GM18873 (cell line): ENCODE data around the gene SWT1.
"Not testable (repeated sequence)": the region's sequence is repeated elsewhere in the genome, so short reads cannot be mapped to it uniquely, and the experiment has no call there.

ENCODE experiments used
- ATAC-seq: cut with Tn5 transposase; IDR thresholded peaks from one replicate; pipeline ENCODE4 v1.9.1; 2021; ENCODE audit warnings: mild to moderate bottlenecking, moderate library complexity, moderate number of reproducible peaks; ENCODE audit not compliant: unreplicated experiment, low FRiP score

SWT1 gene

DNA sequence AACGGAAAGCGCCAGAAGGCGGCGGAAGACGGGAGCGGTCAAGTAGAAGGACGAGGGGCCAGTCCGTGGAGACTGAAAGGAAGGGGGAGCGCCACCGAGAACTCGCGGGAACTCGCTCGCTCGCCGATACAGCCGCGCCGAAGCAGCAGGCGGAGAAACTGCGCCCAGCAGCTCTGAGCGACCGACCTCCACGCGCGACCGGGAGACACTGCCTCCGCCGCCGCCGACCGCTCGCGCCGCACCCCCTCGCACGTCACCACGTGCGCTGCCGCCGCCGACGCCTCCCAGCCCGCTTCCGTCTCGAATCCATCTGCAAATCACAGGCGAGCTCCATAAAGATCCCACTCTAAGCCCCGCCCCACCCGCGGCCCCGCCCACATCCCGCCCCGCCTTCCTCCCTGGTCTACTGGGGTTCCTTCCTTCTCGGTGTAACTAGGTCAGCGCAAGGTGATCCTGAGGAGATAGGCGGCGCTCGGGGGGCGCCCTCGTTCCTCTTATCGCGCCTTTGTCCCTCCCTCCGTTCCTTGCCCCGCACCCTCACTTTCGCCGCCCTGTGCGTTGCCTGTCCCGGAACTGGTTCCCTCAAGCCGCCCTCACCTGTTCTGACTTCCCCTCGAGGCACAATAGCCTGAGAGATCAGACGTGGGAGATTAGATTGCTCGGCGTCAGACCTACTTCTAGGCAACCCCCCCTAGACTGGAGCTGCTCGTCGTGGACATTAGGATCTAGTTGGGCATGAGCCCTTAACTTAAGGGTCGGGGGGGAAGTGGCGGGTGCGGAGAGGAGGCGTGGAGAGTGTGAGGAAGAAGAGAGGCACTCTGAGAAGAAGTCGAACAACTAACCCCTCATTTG is 160.3 kb downstream of the SWT1 start, which contains the start of gene IVNS1ABP:
IVNS1ABP (minus strand) TSS at position 210 of the 852 bp plus-strand sequence. CDS start 7,750 bp downstream, outside the sequence.
- ATAC-seq = peak; percentile 63

GRCh38 chr1:185317886-185318310 is 160.9 kb downstream of the SWT1 start:
- peak; percentile 50 for ATAC-seq

GRCh38 chr1:185318431-185319138 is 161.6 kb downstream of the SWT1 start:
- no peak for ATAC-seq

DNA sequence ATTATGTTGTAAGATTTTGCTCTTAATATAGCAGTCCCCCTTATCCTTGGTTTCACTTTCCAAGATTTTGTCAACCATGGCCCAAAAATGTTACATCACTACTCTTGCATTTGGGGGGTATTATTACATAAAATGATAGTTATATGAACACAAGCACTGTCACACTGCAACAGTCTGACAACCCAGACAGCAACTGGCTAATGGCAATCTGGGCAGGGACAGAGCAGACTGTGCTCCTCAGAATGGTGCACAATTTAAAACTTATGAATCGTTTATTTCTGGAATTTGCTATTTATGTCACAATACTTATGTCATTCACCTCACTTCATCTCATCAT is 162.1 kb downstream of the SWT1 start:
- ATAC-seq = no peak

- ATAC-seq = not testable (repeated sequence)
These were observed 164.1 kb downstream of the SWT1 start for GRCh38 chr1:185321104-185321503.

GRCh38 chr1:185321653-185322221 is 164.8 kb downstream of the SWT1 start:
- not testable (repeated sequence) for ATAC-seq

- no peak for ATAC-seq
These were observed 165.7 kb downstream of the SWT1 start for GRCh38 chr1:185322636-185323035.

DNA sequence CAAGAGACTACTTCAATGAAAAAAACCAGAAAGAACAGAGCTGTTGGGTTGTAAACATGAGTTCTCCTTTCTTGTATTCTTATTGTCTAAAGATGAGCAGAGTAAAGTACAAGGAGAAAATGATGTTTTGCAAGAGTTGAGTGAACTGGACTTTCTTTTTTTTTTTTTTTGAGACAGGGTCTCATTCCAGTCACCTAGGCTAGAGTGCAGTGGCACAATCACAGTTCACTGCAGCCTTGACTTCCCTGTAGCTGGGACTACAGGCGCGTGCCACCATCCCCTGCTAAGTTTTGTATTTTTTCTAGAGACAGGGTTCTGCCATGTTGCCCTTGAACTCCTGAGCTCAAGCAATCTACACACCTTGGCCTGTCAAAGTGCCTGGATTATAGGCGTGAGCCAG is 167.2 kb downstream of the SWT1 start:
- no peak for ATAC-seq

DNA sequence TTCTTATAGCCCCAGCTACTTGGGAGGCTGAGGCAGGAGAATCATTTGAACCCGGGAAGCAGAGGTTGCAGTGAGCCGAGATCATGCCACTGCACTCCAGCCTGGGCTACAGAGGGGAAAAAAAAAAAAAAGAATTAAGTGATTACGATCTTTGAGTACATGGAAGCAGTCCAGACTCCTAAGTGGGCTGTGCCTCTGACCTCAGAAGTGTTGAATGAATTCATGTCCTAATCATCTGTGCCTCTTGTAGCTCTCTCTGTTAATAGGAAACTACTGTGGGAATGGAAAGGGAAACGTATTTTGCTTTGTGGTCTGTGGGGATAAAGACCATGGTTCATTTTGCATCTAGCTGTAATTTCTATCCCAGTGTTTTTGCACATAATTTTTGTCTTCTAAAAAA is 168.4 kb downstream of the SWT1 start:
- ATAC-seq = no peak

DNA sequence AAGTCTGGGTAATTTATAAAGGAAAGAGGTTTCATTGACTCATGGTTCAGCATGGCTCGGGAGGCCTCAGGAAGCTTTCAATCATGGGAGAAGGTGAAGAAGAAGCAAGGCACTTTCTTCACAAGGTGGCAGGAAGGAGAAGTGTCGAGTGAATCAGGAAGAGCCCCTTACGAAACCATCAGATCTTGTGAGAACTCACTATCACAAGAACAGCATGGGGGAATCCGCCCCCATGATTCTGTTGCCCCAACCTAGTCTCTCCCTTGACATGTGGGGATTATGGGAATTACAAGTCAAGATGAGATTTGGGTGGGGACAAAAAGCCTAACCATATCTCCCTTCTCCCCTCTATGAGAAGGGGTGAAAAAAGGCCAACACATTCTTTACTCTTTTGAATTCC is 171.3 kb downstream of the SWT1 start:
- ATAC-seq = no peak

GRCh38 chr1:185334182-185334581 is 177.2 kb downstream of the SWT1 start:
- no peak for ATAC-seq

DNA sequence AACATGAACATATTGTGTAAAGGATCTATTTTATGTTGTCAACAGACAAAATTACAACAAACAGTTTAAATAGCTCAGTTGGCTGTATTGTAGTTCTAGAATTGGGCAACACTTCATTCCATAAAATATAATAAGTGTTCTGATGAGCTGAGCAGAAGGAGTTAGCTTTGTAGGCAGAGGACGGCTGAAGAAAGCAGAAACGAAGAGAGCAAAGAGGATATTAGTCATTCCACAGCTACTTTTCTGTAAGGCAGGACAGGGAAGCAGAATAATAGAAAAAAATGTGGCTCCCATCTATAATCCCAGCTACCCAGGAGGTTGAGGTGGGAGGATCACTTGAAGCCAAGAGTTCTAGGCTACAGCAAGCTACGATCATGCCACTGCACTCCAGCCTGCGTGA is 180.3 kb downstream of the SWT1 start:
- no peak for ATAC-seq

GRCh38 chr1:185338719-185339622 is 182.0 kb downstream of the SWT1 start:
- peak; percentile 94 for ATAC-seq

DNA sequence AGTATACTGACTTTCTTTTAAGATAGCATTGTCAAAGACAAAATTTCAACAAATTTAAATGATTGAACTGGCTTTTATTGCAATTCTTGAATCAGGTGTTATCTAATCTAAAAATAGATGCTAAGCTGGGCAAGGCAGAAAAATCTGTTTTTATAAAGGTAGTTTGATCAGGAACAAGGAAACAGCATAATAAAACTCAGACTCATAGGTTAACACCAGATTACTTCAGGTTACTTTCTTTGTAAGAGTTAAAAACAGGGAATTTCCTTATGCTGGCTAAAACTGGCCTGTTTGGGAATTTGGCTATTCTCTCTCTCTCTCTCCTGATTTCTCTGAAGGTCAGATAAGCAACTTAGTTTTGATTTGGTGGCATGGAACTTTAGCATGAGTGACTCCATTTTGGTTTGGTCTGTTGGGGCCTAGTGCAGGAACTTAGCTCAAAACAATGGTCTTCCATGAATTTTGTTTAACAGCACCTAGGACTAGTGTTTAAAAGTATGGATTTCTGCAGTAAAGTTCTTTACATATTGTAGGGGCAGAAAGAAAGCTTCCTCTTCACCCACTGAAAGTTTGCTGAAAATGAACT is 184.3 kb downstream of the SWT1 start:
- no peak for ATAC-seq
